K562 (cell line): ENCODE results near the gene TNIP1. TPM values are rescaled to one million over a fixed set of nuclear protein-coding genes. Genes with fewer than 3 reads are reported as not detected.

Experiments used
- BCOR ChIP-seq: fragments of 450-650 bp; IDR thresholded peaks from 2 replicates; pipeline ENCODE4 v1.6.1; 2016
- EP400 ChIP-seq: fragments of 450-650 bp; IDR thresholded peaks from 2 replicates; pipeline ENCODE4 v1.6.1; 2017; ENCODE audit warnings: antibody characterized with exemption, mild to moderate bottlenecking, moderate library complexity
- HNRNPLL ChIP-seq: fragments of 200-400 bp; formaldehyde crosslinking; IDR thresholded peaks from 2 replicates; pipeline ENCODE4 v1.6.1; 2017; ENCODE audit warnings: low read length, low read depth, mild to moderate bottlenecking; ENCODE audit not compliant: poor library complexity, severe bottlenecking
- KLF13 ChIP-seq: fragments of 450-650 bp; IDR thresholded peaks from 2 replicates; pipeline ENCODE4 v1.6.1; 2016; ENCODE audit warnings: missing genetic modification characterization, low read depth, mild to moderate bottlenecking, missing compliant biosample characterization, moderate library complexity, borderline replicate concordance
- MCM7 ChIP-seq, 2 experiments: fragments of 450-650 bp; IDR thresholded peaks; 2 replicates each; pipeline ENCODE4 v1.6.1; 2016 to 2018
- NBN ChIP-seq: fragments of 450-650 bp; IDR thresholded peaks from 2 replicates; pipeline ENCODE4 v1.6.1; 2016; ENCODE audit warnings: low read depth, mild to moderate bottlenecking
- NCOR1 ChIP-seq: fragments of 450-650 bp; IDR thresholded peaks from 2 replicates; pipeline ENCODE4 v1.6.1; 2016; ENCODE audit warnings: mild to moderate bottlenecking, moderate library complexity
- PHF20 ChIP-seq: fragments of 450-650 bp; IDR thresholded peaks from 2 replicates; pipeline ENCODE4 v1.6.1; 2018; ENCODE audit not compliant: partially characterized antibody
- PKNOX1 ChIP-seq: fragments of 450-650 bp; IDR thresholded peaks from 2 replicates; pipeline ENCODE4 v1.6.1; 2016
- RERE ChIP-seq: sonication (generic); formaldehyde crosslinking; IDR thresholded peaks from 2 replicates; pipeline ENCODE4 v1.8.0; 2023; ENCODE audit warnings: missing genetic modification reagents, mild to moderate bottlenecking, borderline replicate concordance
- TBL1XR1 ChIP-seq, 2 experiments: IDR thresholded peaks; 2 replicates each; pipeline ENCODE4 v1.6.1; 2012; ENCODE audit warnings: improper control_type of control experiment in 2 of 2, low read length in 2 of 2, mild to moderate bottlenecking in 1 of 2
- TRIM24 ChIP-seq, 2 experiments: fragments of 450-650 bp; IDR thresholded peaks; 2 replicates each; pipeline ENCODE4 v1.6.1; 2016
- ZFP36 ChIP-seq: fragments of 150-350 bp; IDR thresholded peaks from 2 replicates; pipeline ENCODE4 v1.6.1; 2018; ENCODE audit warnings: low read length, low read depth; ENCODE audit not compliant: partially characterized antibody
- ZNF140 ChIP-seq: fragments of 250-450 bp; sonication (Bioruptor Pico); IDR thresholded peaks from 2 replicates; pipeline ENCODE4 v1.8.0; 2021; ENCODE audit warnings: moderate library complexity, mild to moderate bottlenecking, inconsistent platforms
- ZNF224 ChIP-seq: sonication (generic); formaldehyde crosslinking; IDR thresholded peaks from 2 replicates; pipeline ENCODE4 v1.8.0; 2022; ENCODE audit warnings: mild to moderate bottlenecking, missing genetic modification reagents
- ZSCAN29 ChIP-seq: fragments of 450-650 bp; IDR thresholded peaks from 2 replicates; pipeline ENCODE4 v1.6.1; 2017
- polyA plus RNA-seq, 8 experiments: library from polyadenylated mRNA; depleted of rRNA in 4 of 8; stranded (reverse) in 5 of 8; unstranded in 3 of 8; fragments of >200 nt; fragmentation: Nextera tagmentation in 2 of 8; fragmentation: Illumina TruSeq in 1 of 8; extraction: Ambion mirVana in 2 of 8; extraction: Trizol in 1 of 8; gene quantifications; 2 replicates each; pipeline versions ENCODE4 v1.2.1 to v1.2.3, GENCODE V29; 2011 to 2014; ENCODE audit warnings: inconsistent platforms in 1 of 8, missing spikeins in 1 of 8
- total RNA-seq, 7 experiments: library from RNA; depleted of rRNA in 6 of 7; stranded (reverse); fragments of >200 nt in 6 of 7; fragmentation: Illumina TruSeq in 2 of 7; extraction: Trizol in 2 of 7; gene quantifications; 2 replicates each; pipeline versions ENCODE4 v1.2.1 to v1.2.3, GENCODE V29; 2011 to 2021; ENCODE audit warnings: low replicate concordance in 1 of 7
- TF ChIP-seq, protein P1 (sequence below), 2 experiments: IDR thresholded peaks; 2 replicates each; pipeline ENCODE4 v1.6.1; 2011; ENCODE audit warnings: borderline replicate concordance in 1 of 2, control low read depth in 1 of 2, low read depth in 1 of 2, low read length in 1 of 2, mild to moderate bottlenecking in 1 of 2, mixed read lengths in 1 of 2, moderate library complexity in 1 of 2; ENCODE audit not compliant: insufficient read depth in 1 of 2, insufficient read length in 1 of 2, poor library complexity in 1 of 2, severe bottlenecking in 1 of 2; ENCODE audit errors: extremely low read depth in 1 of 2
- TF ChIP-seq, protein P2 (sequence below): fragments of 450-650 bp; IDR thresholded peaks from 2 replicates; pipeline ENCODE4 v1.6.1; 2014; ENCODE audit warnings: low read depth, mild to moderate bottlenecking, moderate library complexity, borderline replicate concordance

The TNIP1 gene
- total and polyA plus RNA-seq, 9 of the 15 experiments (the other 6 are each of a cell fraction or from before 2014, with no cell fraction given): 0.46 to 41.0 (median 24.6) TPM

GRCh38 chr5:151080613-151081430 is at the start of gene TNIP1 (continued):
- TF ChIP-seq RERE (peak; percentile 40; the same call in 1 of the 2 replicates), TRIM24 (IDR thresholded peaks at IDR 0.05) (peak in 1 of 2 experiments; percentile 38; a peak in 1 of 4 replicates), PKNOX1 (peak; percentile 99), HNRNPLL (peak; percentile 39), MCM7 (IDR thresholded peaks at IDR 0.05) (no peak), PHF20 (peak; percentile 66), NBN (peak; percentile 59; the same call in 1 of the 2 replicates), ZFP36 (no peak), KLF13 (tag) (peak; percentile 63; the same call in 1 of the 2 replicates), ZSCAN29 (peak; percentile 41; the same call in 1 of the 2 replicates), TBL1XR1 (IDR thresholded peaks at IDR 0.05; ENCODE audit: low read length in 2 of 2) (peak in 1 of 2 experiments; percentile 36; a peak in 1 of 4 replicates), BCOR (0 out of 2 replicates have a peak, but pooled peaks have one; percentile 42), ZNF140 (CRISPR knock-in tag) (no peak), NCOR1 (0 out of 2 replicates have a peak, but pooled peaks have one; percentile 17), ZNF224 (CRISPR knock-in tag) (no peak), EP400 (peak; percentile 88)
- TF ChIP-seq, protein P1, sequence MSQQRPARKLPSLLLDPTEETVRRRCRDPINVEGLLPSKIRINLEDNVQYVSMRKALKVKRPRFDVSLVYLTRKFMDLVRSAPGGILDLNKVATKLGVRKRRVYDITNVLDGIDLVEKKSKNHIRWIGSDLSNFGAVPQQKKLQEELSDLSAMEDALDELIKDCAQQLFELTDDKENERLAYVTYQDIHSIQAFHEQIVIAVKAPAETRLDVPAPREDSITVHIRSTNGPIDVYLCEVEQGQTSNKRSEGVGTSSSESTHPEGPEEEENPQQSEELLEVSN (IDR thresholded peaks at IDR 0.05; ENCODE audit: borderline replicate concordance in 1 of 2, extremely low read depth in 1 of 2, insufficient read depth in 1 of 2, insufficient read length in 1 of 2, low read depth in 1 of 2, low read length in 1 of 2, poor library complexity in 1 of 2, severe bottlenecking in 1 of 2): peak; percentile 25 to 40
- TF ChIP-seq, protein P2, sequence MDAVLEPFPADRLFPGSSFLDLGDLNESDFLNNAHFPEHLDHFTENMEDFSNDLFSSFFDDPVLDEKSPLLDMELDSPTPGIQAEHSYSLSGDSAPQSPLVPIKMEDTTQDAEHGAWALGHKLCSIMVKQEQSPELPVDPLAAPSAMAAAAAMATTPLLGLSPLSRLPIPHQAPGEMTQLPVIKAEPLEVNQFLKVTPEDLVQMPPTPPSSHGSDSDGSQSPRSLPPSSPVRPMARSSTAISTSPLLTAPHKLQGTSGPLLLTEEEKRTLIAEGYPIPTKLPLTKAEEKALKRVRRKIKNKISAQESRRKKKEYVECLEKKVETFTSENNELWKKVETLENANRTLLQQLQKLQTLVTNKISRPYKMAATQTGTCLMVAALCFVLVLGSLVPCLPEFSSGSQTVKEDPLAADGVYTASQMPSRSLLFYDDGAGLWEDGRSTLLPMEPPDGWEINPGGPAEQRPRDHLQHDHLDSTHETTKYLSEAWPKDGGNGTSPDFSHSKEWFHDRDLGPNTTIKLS: peak; percentile 58; the same call in 1 of the 2 replicates
